SK-N-SH (cell line): ENCODE measurements around the gene RNF111. TPM values are rescaled to one million over a fixed set of nuclear protein-coding genes. Genes with fewer than 3 reads are reported as not detected.

Source experiments
- CTCF ChIA-PET: fragments of 300-600, 350-600 bp; formaldehyde crosslinking; extraction: SDS; loops from one replicate; lab custom pipeline; 2021; lab: Yijun Ruan, JAX
- POLR2A ChIA-PET: fragments of 350-600 bp; sonication (Branson Sonifier 250); formaldehyde crosslinking; extraction: SDS; loops from one replicate; lab custom pipeline; 2020; ENCODE audit warnings: antibody characterized with exemption, inconsistent platforms; lab: Yijun Ruan, JAX
- DNase-seq: peaks from one replicate; pipeline ENCODE4 v3.0.0; 2012
- H2AFZ ChIP-seq: fragments of 200-600 bp; sonication (generic); 2 replicates; pipeline ENCODE4 v1.8.1; 2016; ENCODE audit warnings: antibody characterized with exemption, mild to moderate bottlenecking, low read depth
- H3F3A ChIP-seq: fragments of 200-600 bp; sonication (generic); replicated peaks from 2 replicates; pipeline ENCODE3; 2016; ENCODE audit warnings: antibody characterized with exemption, mild to moderate bottlenecking; ENCODE audit not compliant: insufficient read depth
- H3K27ac ChIP-seq, 2 experiments: fragments of 200-500 bp in 1 of 2; fragments of 200-600 bp in 1 of 2; sonication (Bioruptor generic) in 1 of 2; sonication (generic), shearing (Covaris generic) in 1 of 2; 2 replicates each; pipeline versions ENCODE4 v1.5.1 to v1.6.1; 2014 to 2016; ENCODE audit warnings: low read depth in 2 of 2, inconsistent platforms in 1 of 2, low read length in 1 of 2, mild to moderate bottlenecking in 1 of 2, mixed read lengths in 1 of 2
- H3K27me3 ChIP-seq: fragments of 200-600 bp; sonication (generic), shearing (Covaris generic); 2 replicates; pipeline ENCODE4 v1.6.1; 2016; ENCODE audit warnings: mixed run types; ENCODE audit not compliant: insufficient read depth
- H3K36me3 ChIP-seq, 2 experiments: fragments of 200-500 bp in 1 of 2; fragments of 200-600 bp in 1 of 2; sonication (Bioruptor generic) in 1 of 2; sonication (generic) in 1 of 2; replicated peaks in 1 of 2; 2 replicates each; pipeline versions ENCODE3 to v1.5.1; 2014 to 2016; ENCODE audit warnings: low read length in 1 of 2, mild to moderate bottlenecking in 1 of 2; ENCODE audit not compliant: insufficient read depth in 2 of 2, control insufficient read depth in 1 of 2
- H3K4me1 ChIP-seq, 2 experiments: fragments of 200-500 bp in 1 of 2; fragments of 200-600 bp in 1 of 2; sonication (Bioruptor generic) in 1 of 2; sonication (generic), shearing (Covaris generic) in 1 of 2; 2 replicates each; pipeline versions ENCODE4 v1.5.1 to v1.6.1; 2014 to 2016; ENCODE audit warnings: low read depth in 1 of 2, low read length in 1 of 2, mixed run types in 1 of 2; ENCODE audit not compliant: insufficient read depth in 2 of 2, control insufficient read depth in 1 of 2
- H3K4me2 ChIP-seq: fragments of 200-600 bp; sonication (generic), shearing (Covaris generic); 2 replicates; pipeline ENCODE4 v1.6.1; 2017; ENCODE audit warnings: mixed run types
- H3K4me3 ChIP-seq, 2 experiments: fragments of 200-500 bp in 1 of 2; fragments of 200-600 bp in 1 of 2; sonication (Bioruptor generic) in 1 of 2; sonication (generic), shearing (Covaris generic) in 1 of 2; 2 replicates each; pipeline versions ENCODE4 v1.5.1 to v1.8.1; 2014 to 2016; ENCODE audit warnings: low read depth in 2 of 2, inconsistent platforms in 1 of 2, low read length in 1 of 2, mild to moderate bottlenecking in 1 of 2, mixed read lengths in 1 of 2, moderate library complexity in 1 of 2
- H3K79me2 ChIP-seq: fragments of 200-600 bp; sonication (generic); 2 replicates; pipeline ENCODE4 v1.8.1; 2017; ENCODE audit warnings: mild to moderate bottlenecking; ENCODE audit not compliant: insufficient read depth
- H3K9ac ChIP-seq: fragments of 200-600 bp; sonication (generic); 2 replicates; pipeline ENCODE4 v1.6.1; 2017; ENCODE audit warnings: mixed run types
- H3K9me2 ChIP-seq: fragments of 200-600 bp; sonication (generic); 2 replicates; pipeline ENCODE4 v1.6.1; 2017; ENCODE audit warnings: mixed run types
- H3K9me3 ChIP-seq: fragments of 200-600 bp; sonication (generic); 2 replicates; pipeline ENCODE4 v1.6.1; 2017; ENCODE audit warnings: mixed run types, mild to moderate bottlenecking, moderate library complexity
- H4K20me1 ChIP-seq: fragments of 200-600 bp; sonication (generic); 2 replicates; pipeline ENCODE4 v1.6.1; 2017; ENCODE audit warnings: mild to moderate bottlenecking, mixed run types; ENCODE audit not compliant: insufficient read depth
- EP300 ChIP-seq, 2 experiments: IDR thresholded peaks; 2 replicates each; pipeline versions ENCODE4 v1.4.0 to v1.6.1; 2012; ENCODE audit warnings: borderline replicate concordance in 1 of 2, low read depth in 1 of 2, low read length in 1 of 2
- EZH2phosphoT487 ChIP-seq: fragments of 200-600 bp; sonication (generic); IDR thresholded peaks from 2 replicates; pipeline ENCODE4 v1.6.1; 2017; ENCODE audit warnings: low read depth, mixed run types, mild to moderate bottlenecking, antibody characterized with exemption, moderate library complexity, borderline replicate concordance
- FOSL2 ChIP-seq: IDR thresholded peaks from 2 replicates; pipeline ENCODE4 v1.4.0; 2012; ENCODE audit warnings: low read depth, mild to moderate bottlenecking, moderate library complexity, borderline replicate concordance
- FOXJ3 ChIP-seq: sonication (generic); formaldehyde crosslinking; IDR thresholded peaks from 2 replicates; pipeline ENCODE4 v1.5.1; 2020; ENCODE audit warnings: mild to moderate bottlenecking, missing genetic modification reagents
- FOXM1 ChIP-seq: IDR thresholded peaks from 2 replicates; pipeline ENCODE4 v1.4.0; 2012; ENCODE audit warnings: low read depth, mild to moderate bottlenecking
- GABPA ChIP-seq: IDR thresholded peaks from 2 replicates; pipeline ENCODE4 v1.4.0; 2012; ENCODE audit warnings: low read depth, mild to moderate bottlenecking
- JUND ChIP-seq: IDR thresholded peaks from 2 replicates; pipeline ENCODE4 v1.4.0; 2012
- MAX ChIP-seq: IDR thresholded peaks from 2 replicates; pipeline ENCODE4 v1.4.0; 2012; ENCODE audit warnings: low read depth
- MEF2A ChIP-seq: IDR thresholded peaks from 2 replicates; pipeline ENCODE4 v1.4.0; 2012; ENCODE audit warnings: low read depth, borderline replicate concordance
- MXI1 ChIP-seq: IDR thresholded peaks from 2 replicates; pipeline ENCODE4 v1.6.1; 2012; ENCODE audit warnings: mild to moderate bottlenecking, low read depth, low read length, improper control_type of control experiment
- NRF1 ChIP-seq: IDR thresholded peaks from 2 replicates; pipeline ENCODE4 v1.6.1; 2012; ENCODE audit warnings: low read depth, mild to moderate bottlenecking, low read length
- PBX3 ChIP-seq: IDR thresholded peaks from 2 replicates; pipeline ENCODE4; 2012
- POLR2AphosphoS5 ChIP-seq: IDR thresholded peaks from 2 replicates; pipeline ENCODE4 v1.6.1; 2012; ENCODE audit warnings: low read depth, low read length
- RCOR1 ChIP-seq: fragments of 150-350 bp; IDR thresholded peaks from 2 replicates; pipeline ENCODE4 v1.6.1; 2017; ENCODE audit warnings: antibody characterized with exemption, low read length
- RFX5 ChIP-seq: IDR thresholded peaks from 2 replicates; pipeline ENCODE4 v1.6.1; 2012; ENCODE audit warnings: mild to moderate bottlenecking, improper control_type of control experiment, low read length
- RXRA ChIP-seq: IDR thresholded peaks from 2 replicates; pipeline ENCODE4 v1.4.0; 2012; ENCODE audit warnings: low read depth, mild to moderate bottlenecking, borderline replicate concordance
- SIN3A ChIP-seq: IDR thresholded peaks from 2 replicates; pipeline ENCODE4 v1.6.1; 2012; ENCODE audit warnings: low read depth, mild to moderate bottlenecking, low read length, moderate library complexity, borderline replicate concordance
- SMC3 ChIP-seq: IDR thresholded peaks from 2 replicates; pipeline ENCODE4 v1.6.1; 2012; ENCODE audit warnings: low read depth, low read length, improper control_type of control experiment
- TCF12 ChIP-seq: IDR thresholded peaks from 2 replicates; pipeline ENCODE4 v1.4.0; 2012
- TEAD4 ChIP-seq: IDR thresholded peaks from 2 replicates; pipeline ENCODE4 v1.4.0; 2012; ENCODE audit warnings: mild to moderate bottlenecking, borderline replicate concordance; ENCODE audit not compliant: insufficient read depth
- USF1 ChIP-seq: IDR thresholded peaks from 2 replicates; pipeline ENCODE4 v1.4.0; 2012; ENCODE audit warnings: low read depth, borderline replicate concordance
- USF2 ChIP-seq: fragments of 150-350 bp; IDR thresholded peaks from 2 replicates; pipeline ENCODE4 v1.6.1; 2017; ENCODE audit warnings: antibody characterized with exemption, low read length, low read depth, borderline replicate concordance
- WGBS: methylation state at CpG from one replicate; pipeline ENCODE4 v1.1.6; 2017; ENCODE audit warnings: low lambda C conversion rate; 5-methylcytosine and 5-hydroxymethylcytosine counted together
- polyA plus RNA-seq, 3 experiments: library from polyadenylated mRNA; depleted of rRNA; stranded (reverse); fragments of >200 nt; gene quantifications; 2 replicates each; pipeline ENCODE4 v1.2.3, GENCODE V29; 2012
- TF ChIP-seq, protein P1 (sequence below): IDR thresholded peaks from 2 replicates; pipeline ENCODE4 v1.6.1; 2012; ENCODE audit warnings: mild to moderate bottlenecking, low read depth, low read length, moderate library complexity

The RNF111 gene
- polyA plus RNA-seq, 1 of the 3 experiments (the other 2 are of a cell fraction): 16.5 TPM

- TF ChIP-seq GABPA (no peak), RCOR1 (no peak), RFX5 (no peak), MEF2A (no peak), FOSL2 (no peak), EZH2phosphoT487 (no peak), EP300 (IDR thresholded peaks at IDR 0.05; ENCODE audit: borderline replicate concordance in 1 of 2, low read depth in 1 of 2, low read length in 1 of 2) (no peak)
- POLR2A ChIA-PET: no interaction called here
- H3K27me3 ChIP-seq: no peaks in the 10 kb centered on the region
- no peak overlapping the region for H3K4me2 ChIP-seq
- H4K20me1 ChIP-seq: no peaks in the 10 kb centered on the region
- H3K36me3 ChIP-seq: peaks cover 55 to 76% of the 10 kb centered on the region in 2 experiments
- H3K79me2 ChIP-seq: no peaks in the 10 kb centered on the region
- H2AFZ ChIP-seq: no peak overlapping the region
- WGBS: 66% methylated on average over 3 of the region's 3 CpGs
- DNase-seq: no peak
- H3K9me2 ChIP-seq: no peaks in the 10 kb centered on the region
- no peak overlapping the region for H3K27ac ChIP-seq
- no peaks in the 10 kb centered on the region for H3K4me1 ChIP-seq
- CTCF ChIA-PET: no interaction called here
- no peak overlapping the region for H3K9ac ChIP-seq
- H3K4me3 ChIP-seq: no peak overlapping the region
- peaks cover 12% of the 10 kb centered on the region for H3F3A ChIP-seq
- H3K9me3 ChIP-seq: no peaks in the 10 kb centered on the region
These were observed 109.0 kb downstream of the RNF111 start for GRCh38 chr15:59096429-59096828.

GRCh38 chr15:59099162-59099685 lies 111.8 kb downstream of the RNF111 start:
- H3K4me2 ChIP-seq: no peak overlapping the region
- ChIA-PET POLR2A (no interaction called here), CTCF (no interaction called here)
- peaks cover 24% of the 10 kb centered on the region for H3F3A ChIP-seq
- H3K9me2 ChIP-seq: no peaks in the 10 kb centered on the region
- no peaks in the 10 kb centered on the region for H3K4me1 ChIP-seq
- H3K4me3 ChIP-seq: no peak overlapping the region
- no peak overlapping the region for H3K27ac ChIP-seq
- no peaks in the 10 kb centered on the region for H3K79me2 ChIP-seq
- H3K9ac ChIP-seq: no peak overlapping the region
- no peaks in the 10 kb centered on the region for H4K20me1 ChIP-seq
- no peak overlapping the region for H2AFZ ChIP-seq
- no peaks in the 10 kb centered on the region for H3K27me3 ChIP-seq
- H3K9me3 ChIP-seq: no peaks in the 10 kb centered on the region
- no peak for DNase-seq
- H3K36me3 ChIP-seq: peaks cover 32 to 50% of the 10 kb centered on the region in 2 experiments
- 78% methylated on average over 2 of the region's 2 CpGs for WGBS
- TF ChIP-seq USF1: no peak
- no peak for TF ChIP-seq MAX
- no peak for TF ChIP-seq TCF12
- no peak for TF ChIP-seq GABPA
- no peak for TF ChIP-seq NRF1
- no peak for TF ChIP-seq SMC3
- no peak for TF ChIP-seq USF2
- TF ChIP-seq EP300 (IDR thresholded peaks at IDR 0.05; ENCODE audit: borderline replicate concordance in 1 of 2, low read depth in 1 of 2, low read length in 1 of 2): no peak
- TF ChIP-seq SIN3A: no peak
- no peak for TF ChIP-seq FOXM1
- no peak for TF ChIP-seq MEF2A
- no peak for TF ChIP-seq POLR2AphosphoS5
- TF ChIP-seq, protein P1, sequence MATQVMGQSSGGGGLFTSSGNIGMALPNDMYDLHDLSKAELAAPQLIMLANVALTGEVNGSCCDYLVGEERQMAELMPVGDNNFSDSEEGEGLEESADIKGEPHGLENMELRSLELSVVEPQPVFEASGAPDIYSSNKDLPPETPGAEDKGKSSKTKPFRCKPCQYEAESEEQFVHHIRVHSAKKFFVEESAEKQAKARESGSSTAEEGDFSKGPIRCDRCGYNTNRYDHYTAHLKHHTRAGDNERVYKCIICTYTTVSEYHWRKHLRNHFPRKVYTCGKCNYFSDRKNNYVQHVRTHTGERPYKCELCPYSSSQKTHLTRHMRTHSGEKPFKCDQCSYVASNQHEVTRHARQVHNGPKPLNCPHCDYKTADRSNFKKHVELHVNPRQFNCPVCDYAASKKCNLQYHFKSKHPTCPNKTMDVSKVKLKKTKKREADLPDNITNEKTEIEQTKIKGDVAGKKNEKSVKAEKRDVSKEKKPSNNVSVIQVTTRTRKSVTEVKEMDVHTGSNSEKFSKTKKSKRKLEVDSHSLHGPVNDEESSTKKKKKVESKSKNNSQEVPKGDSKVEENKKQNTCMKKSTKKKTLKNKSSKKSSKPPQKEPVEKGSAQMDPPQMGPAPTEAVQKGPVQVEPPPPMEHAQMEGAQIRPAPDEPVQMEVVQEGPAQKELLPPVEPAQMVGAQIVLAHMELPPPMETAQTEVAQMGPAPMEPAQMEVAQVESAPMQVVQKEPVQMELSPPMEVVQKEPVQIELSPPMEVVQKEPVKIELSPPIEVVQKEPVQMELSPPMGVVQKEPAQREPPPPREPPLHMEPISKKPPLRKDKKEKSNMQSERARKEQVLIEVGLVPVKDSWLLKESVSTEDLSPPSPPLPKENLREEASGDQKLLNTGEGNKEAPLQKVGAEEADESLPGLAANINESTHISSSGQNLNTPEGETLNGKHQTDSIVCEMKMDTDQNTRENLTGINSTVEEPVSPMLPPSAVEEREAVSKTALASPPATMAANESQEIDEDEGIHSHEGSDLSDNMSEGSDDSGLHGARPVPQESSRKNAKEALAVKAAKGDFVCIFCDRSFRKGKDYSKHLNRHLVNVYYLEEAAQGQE: no peak
- TF ChIP-seq TEAD4: no peak
- no peak for TF ChIP-seq MXI1
- no peak for TF ChIP-seq PBX3
- TF ChIP-seq RXRA: no peak
- TF ChIP-seq JUND: no peak
- no peak for TF ChIP-seq FOXJ3 (CRISPR knock-in tag)
